ENCODE data around the gene DTNA. TPM values are rescaled to one million over a fixed set of nuclear protein-coding genes. Genes with fewer than 3 reads are reported as not detected.

Gene DTNA
- total and polyA plus RNA-seq, 9 donors: 58.1 to 84.2 (median 71.5) TPM

DNA sequence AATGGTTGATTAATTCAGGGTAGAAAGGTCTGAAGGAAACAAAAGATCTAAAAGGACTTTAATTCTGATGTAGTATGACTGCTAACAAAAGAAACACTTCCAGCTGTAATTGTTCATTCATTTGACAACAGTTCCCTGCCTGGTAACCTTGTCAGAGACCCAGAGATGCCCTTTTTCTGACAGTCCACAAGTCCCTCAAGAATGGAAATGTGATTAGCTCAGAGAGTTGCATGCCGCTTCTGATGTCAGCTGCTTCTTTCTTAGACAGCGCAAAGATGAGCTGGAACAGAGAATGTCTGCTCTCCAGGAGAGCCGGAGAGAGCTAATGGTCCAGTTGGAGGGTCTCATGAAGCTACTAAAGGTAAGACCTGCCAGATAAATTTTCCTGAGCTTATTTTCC lies 153.6 kb downstream of the DTNA start:
- no peak overlapping the region for H3K4me3 ChIP-seq (ENCODE audit: low read length)
- H3K9me3 ChIP-seq (replicated peaks; ENCODE audit: control insufficient read depth, low read depth, low read length): no peaks in the 10 kb centered on the region
- H3K27ac ChIP-seq (ENCODE audit: low read length): no peak overlapping the region
- WGBS (ENCODE audit: insufficient coverage): 86% methylated on average over 3 of the region's 3 CpGs
- H3K4me1 ChIP-seq (ENCODE audit: control insufficient read depth, insufficient read depth, low read length): no peaks in the 10 kb centered on the region
- no peak for DNase-seq
- H3K36me3 ChIP-seq (ENCODE audit: control insufficient read depth, insufficient read depth, low read length): peaks cover 19% of the 10 kb centered on the region
- H3K27me3 ChIP-seq (ENCODE audit: control insufficient read depth, insufficient read depth, low read length): no peaks in the 10 kb centered on the region

DNA sequence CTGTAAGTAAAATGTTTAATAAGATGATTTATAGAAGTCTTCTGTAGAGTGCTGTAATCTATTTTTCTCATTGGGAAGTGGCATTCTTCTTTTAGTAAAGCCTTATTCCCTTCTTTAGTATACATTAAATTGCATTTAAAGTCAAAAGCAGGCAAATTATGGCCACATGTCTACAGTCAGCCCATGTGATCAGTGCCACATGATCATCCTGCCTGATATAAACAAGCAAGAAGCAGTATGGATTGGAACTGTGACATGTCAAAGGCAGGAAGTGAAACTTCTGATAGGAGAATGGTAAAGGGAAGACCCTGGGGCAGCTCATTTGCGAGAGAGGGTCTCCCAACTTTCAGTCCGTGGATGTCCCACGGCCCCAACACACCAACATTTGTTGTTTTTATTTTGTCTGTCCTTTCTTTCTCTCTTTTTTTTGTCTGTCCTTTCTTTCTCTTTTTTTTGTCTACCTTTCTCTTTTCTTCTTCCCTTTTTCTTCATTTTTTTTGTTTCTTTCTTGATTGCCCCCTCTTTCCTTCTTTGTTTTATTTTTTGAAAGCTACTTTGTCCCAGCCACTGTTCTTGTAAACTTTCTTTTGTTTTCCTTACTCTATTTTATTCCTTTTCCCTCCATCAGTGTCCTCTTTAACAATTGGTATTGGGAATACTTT lies 154.9 kb downstream of the DTNA start:
- no peaks in the 10 kb centered on the region for H3K4me1 ChIP-seq (ENCODE audit: control insufficient read depth, insufficient read depth, low read length)
- DNase-seq: no peak
- H3K4me3 ChIP-seq (ENCODE audit: low read length): no peak overlapping the region
- H3K27ac ChIP-seq (ENCODE audit: low read length): no peak overlapping the region
- WGBS (ENCODE audit: insufficient coverage): 100% methylated on average over 1 of the region's 3 CpGs
- H3K36me3 ChIP-seq (ENCODE audit: control insufficient read depth, insufficient read depth, low read length): peaks cover 11% of the 10 kb centered on the region
- H3K27me3 ChIP-seq (ENCODE audit: control insufficient read depth, insufficient read depth, low read length): no peaks in the 10 kb centered on the region
- no peaks in the 10 kb centered on the region for H3K9me3 ChIP-seq (replicated peaks; ENCODE audit: control insufficient read depth, low read depth, low read length)

GRCh38 chr18:34866310-34866709 lies 156.2 kb downstream of the DTNA start:
- H3K9me3 ChIP-seq (replicated peaks; ENCODE audit: control insufficient read depth, low read depth, low read length): no peaks in the 10 kb centered on the region
- no peaks in the 10 kb centered on the region for H3K4me1 ChIP-seq (ENCODE audit: control insufficient read depth, insufficient read depth, low read length)
- H3K27ac ChIP-seq (ENCODE audit: low read length): no peak overlapping the region
- 100% methylated on average over 1 of the region's 2 CpGs for WGBS (ENCODE audit: insufficient coverage)
- no peaks in the 10 kb centered on the region for H3K27me3 ChIP-seq (ENCODE audit: control insufficient read depth, insufficient read depth, low read length)
- DNase-seq: no peak
- peaks cover 11% of the 10 kb centered on the region for H3K36me3 ChIP-seq (ENCODE audit: control insufficient read depth, insufficient read depth, low read length)
- no peak overlapping the region for H3K4me3 ChIP-seq (ENCODE audit: low read length)

- Histone ChIP-seq H3K4me3 (ENCODE audit: low read length) (no peak overlapping the region), H3K9me3 (replicated peaks; ENCODE audit: control insufficient read depth, low read depth, low read length) (no peaks in the 10 kb centered on the region), H3K27me3 (ENCODE audit: control insufficient read depth, insufficient read depth, low read length) (no peaks in the 10 kb centered on the region), H3K36me3 (ENCODE audit: control insufficient read depth, insufficient read depth, low read length) (peaks cover 15% of the 10 kb centered on the region), H3K4me1 (ENCODE audit: control insufficient read depth, insufficient read depth, low read length) (no peaks in the 10 kb centered on the region), H3K27ac (ENCODE audit: low read length) (no peak overlapping the region)
- no CpG with 5 or more reads among the region's 4 CpGs for WGBS (ENCODE audit: insufficient coverage)
- DNase-seq: no peak
These were observed 156.6 kb downstream of the DTNA start for GRCh38 chr18:34866739-34867138.

- Histone ChIP-seq H3K27ac (ENCODE audit: low read length) (no peak overlapping the region), H3K9me3 (replicated peaks; ENCODE audit: control insufficient read depth, low read depth, low read length) (no peaks in the 10 kb centered on the region), H3K4me3 (ENCODE audit: low read length) (no peak overlapping the region), H3K36me3 (ENCODE audit: control insufficient read depth, insufficient read depth, low read length) (peaks cover 14% of the 10 kb centered on the region), H3K4me1 (ENCODE audit: control insufficient read depth, insufficient read depth, low read length) (no peaks in the 10 kb centered on the region), H3K27me3 (ENCODE audit: control insufficient read depth, insufficient read depth, low read length) (no peaks in the 10 kb centered on the region)
- DNase-seq: peak; percentile 33
- 63% methylated on average over 1 of the region's 7 CpGs for WGBS (ENCODE audit: insufficient coverage)
These were observed 157.4 kb downstream of the DTNA start for GRCh38 chr18:34867520-34867919.

GRCh38 chr18:34870555-34871310 lies 160.6 kb downstream of the DTNA start:
- no peak overlapping the region for H3K27ac ChIP-seq (ENCODE audit: low read length)
- WGBS (ENCODE audit: insufficient coverage): 66% methylated on average over 2 of the region's 5 CpGs
- no peaks in the 10 kb centered on the region for H3K27me3 ChIP-seq (ENCODE audit: control insufficient read depth, insufficient read depth, low read length)

GRCh38 chr18:34871435-34871834 lies 161.3 kb downstream of the DTNA start:
- peaks cover 11% of the 10 kb centered on the region for H3K36me3 ChIP-seq (ENCODE audit: control insufficient read depth, insufficient read depth, low read length)
- no peaks in the 10 kb centered on the region for H3K9me3 ChIP-seq (replicated peaks; ENCODE audit: control insufficient read depth, low read depth, low read length)
- no peaks in the 10 kb centered on the region for H3K4me1 ChIP-seq (ENCODE audit: control insufficient read depth, insufficient read depth, low read length)
- DNase-seq: no peak
- H3K27me3 ChIP-seq (ENCODE audit: control insufficient read depth, insufficient read depth, low read length): no peaks in the 10 kb centered on the region
- WGBS (ENCODE audit: insufficient coverage): no CpG with 5 or more reads among the region's 2 CpGs
- H3K27ac ChIP-seq (ENCODE audit: low read length): no peak overlapping the region
- no peak overlapping the region for H3K4me3 ChIP-seq (ENCODE audit: low read length)

More at GRCh38 chr18:34870555-34871310, 160.6 kb downstream of the DTNA start:
- no peak for DNase-seq
- Histone ChIP-seq H3K36me3 (ENCODE audit: control insufficient read depth, insufficient read depth, low read length) (peaks cover 12% of the 10 kb centered on the region), H3K4me3 (ENCODE audit: low read length) (no peak overlapping the region), H3K9me3 (replicated peaks; ENCODE audit: control insufficient read depth, low read depth, low read length) (no peaks in the 10 kb centered on the region), H3K4me1 (ENCODE audit: control insufficient read depth, insufficient read depth, low read length) (no peaks in the 10 kb centered on the region)

- Histone ChIP-seq H3K36me3 (ENCODE audit: control insufficient read depth, insufficient read depth, low read length) (peaks cover 11% of the 10 kb centered on the region), H3K27me3 (ENCODE audit: control insufficient read depth, insufficient read depth, low read length) (no peaks in the 10 kb centered on the region), H3K4me1 (ENCODE audit: control insufficient read depth, insufficient read depth, low read length) (no peaks in the 10 kb centered on the region), H3K27ac (ENCODE audit: low read length) (no peak overlapping the region), H3K9me3 (replicated peaks; ENCODE audit: control insufficient read depth, low read depth, low read length) (no peaks in the 10 kb centered on the region), H3K4me3 (ENCODE audit: low read length) (no peak overlapping the region)
- DNase-seq: no peak
- no CpG with 5 or more reads among the region's 1 CpG for WGBS (ENCODE audit: insufficient coverage)
These were observed 162.0 kb downstream of the DTNA start for GRCh38 chr18:34872066-34872465.

DNA sequence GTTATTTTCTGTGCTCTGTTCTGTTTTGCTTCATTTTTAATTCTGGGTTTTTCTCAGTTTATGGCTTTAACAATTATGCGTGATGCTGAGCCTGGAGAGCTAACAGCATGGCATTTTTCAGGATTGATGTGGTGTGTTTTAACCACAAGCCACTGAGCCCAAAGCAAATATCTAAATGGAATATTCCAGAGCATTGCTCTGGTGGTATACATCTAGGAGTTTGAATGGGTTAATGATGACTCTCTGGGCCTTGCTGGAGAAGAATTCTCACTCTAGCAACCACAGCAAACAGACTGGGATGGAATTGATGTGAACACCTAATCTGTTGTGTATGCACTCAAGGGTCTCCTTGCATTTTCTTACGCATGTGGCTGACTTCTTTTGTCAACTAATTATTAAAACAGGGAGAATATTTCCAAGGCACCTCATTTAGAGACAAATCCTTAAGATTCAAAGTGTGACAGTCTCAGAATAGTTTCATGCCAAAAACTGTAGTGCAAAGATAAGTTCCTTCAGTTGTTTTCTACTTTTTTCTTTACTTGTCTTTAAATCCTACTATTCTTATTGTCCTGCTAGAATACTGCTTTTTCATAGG lies 164.0 kb downstream of the DTNA start:
- peaks cover 9% of the 10 kb centered on the region for H3K36me3 ChIP-seq (ENCODE audit: control insufficient read depth, insufficient read depth, low read length)
- H3K27me3 ChIP-seq (ENCODE audit: control insufficient read depth, insufficient read depth, low read length): no peaks in the 10 kb centered on the region
- DNase-seq: no peak
- WGBS (ENCODE audit: insufficient coverage): no CpG with 5 or more reads among the region's 2 CpGs
- no peak overlapping the region for H3K4me3 ChIP-seq (ENCODE audit: low read length)
- H3K9me3 ChIP-seq (replicated peaks; ENCODE audit: control insufficient read depth, low read depth, low read length): no peaks in the 10 kb centered on the region
- H3K4me1 ChIP-seq (ENCODE audit: control insufficient read depth, insufficient read depth, low read length): no peaks in the 10 kb centered on the region
- no peak overlapping the region for H3K27ac ChIP-seq (ENCODE audit: low read length)

- no peaks in the 10 kb centered on the region for H3K9me3 ChIP-seq (replicated peaks; ENCODE audit: control insufficient read depth, low read depth, low read length)
- H3K27ac ChIP-seq (ENCODE audit: low read length): no peak overlapping the region
- no peak for DNase-seq
- H3K4me1 ChIP-seq (ENCODE audit: control insufficient read depth, insufficient read depth, low read length): no peaks in the 10 kb centered on the region
- peaks cover 11% of the 10 kb centered on the region for H3K36me3 ChIP-seq (ENCODE audit: control insufficient read depth, insufficient read depth, low read length)
- WGBS (ENCODE audit: insufficient coverage): 100% methylated on average over 1 of the region's 7 CpGs
- no peak overlapping the region for H3K4me3 ChIP-seq (ENCODE audit: low read length)
- no peaks in the 10 kb centered on the region for H3K27me3 ChIP-seq (ENCODE audit: control insufficient read depth, insufficient read depth, low read length)
These were observed 165.1 kb downstream of the DTNA start for GRCh38 chr18:34875150-34875549.

Measured in muscle of leg (tissue), 11 donors.